GM12873 (cell line): ENCODE measurements around the gene TMEM82.

Experiments
- TF ChIP-seq, protein P1 (sequence below): IDR thresholded peaks from 2 replicates; pipeline ENCODE4 v1.5.1; 2012; ENCODE audit warnings: low read depth, mild to moderate bottlenecking, moderate library complexity, low read length, control low read depth; ENCODE audit not compliant: insufficient read depth; ENCODE audit errors: missing control alignments

TMEM82 gene

DNA sequence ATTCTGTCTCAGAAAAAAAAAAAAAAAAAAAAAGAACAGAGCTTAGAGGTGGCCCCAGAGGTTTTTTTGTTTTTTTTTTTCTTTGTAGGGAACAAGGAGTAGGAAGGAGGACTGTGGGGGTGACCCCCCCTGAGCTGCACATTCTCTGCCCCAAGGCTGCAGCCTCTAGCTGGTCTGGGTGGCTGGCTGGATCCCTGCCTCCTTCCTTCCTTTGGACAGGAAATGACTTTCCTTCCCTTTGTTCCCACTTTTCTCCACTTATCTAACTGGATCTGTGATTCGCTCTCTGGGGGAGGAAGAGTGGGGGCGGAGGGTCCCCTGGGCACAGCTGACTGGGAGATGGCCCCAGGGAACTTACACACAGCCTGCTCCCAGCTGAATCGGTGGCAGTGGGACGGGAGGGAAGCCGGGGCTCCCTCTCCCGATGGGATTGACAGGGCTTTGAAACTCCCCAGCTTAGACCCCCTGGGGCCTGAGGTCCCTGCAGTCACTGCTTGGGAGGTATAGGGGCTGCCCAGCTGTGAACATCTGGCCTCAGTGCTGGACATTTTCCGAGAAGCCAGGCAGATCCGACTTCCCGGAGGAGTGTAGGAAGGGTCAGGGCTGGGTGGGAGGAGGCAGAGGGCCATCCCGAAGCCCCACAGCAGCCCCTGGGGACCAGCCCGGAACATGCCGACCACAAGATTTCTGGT, 18.4 kb downstream of the TMEM82 start:
- TF ChIP-seq, protein P1, sequence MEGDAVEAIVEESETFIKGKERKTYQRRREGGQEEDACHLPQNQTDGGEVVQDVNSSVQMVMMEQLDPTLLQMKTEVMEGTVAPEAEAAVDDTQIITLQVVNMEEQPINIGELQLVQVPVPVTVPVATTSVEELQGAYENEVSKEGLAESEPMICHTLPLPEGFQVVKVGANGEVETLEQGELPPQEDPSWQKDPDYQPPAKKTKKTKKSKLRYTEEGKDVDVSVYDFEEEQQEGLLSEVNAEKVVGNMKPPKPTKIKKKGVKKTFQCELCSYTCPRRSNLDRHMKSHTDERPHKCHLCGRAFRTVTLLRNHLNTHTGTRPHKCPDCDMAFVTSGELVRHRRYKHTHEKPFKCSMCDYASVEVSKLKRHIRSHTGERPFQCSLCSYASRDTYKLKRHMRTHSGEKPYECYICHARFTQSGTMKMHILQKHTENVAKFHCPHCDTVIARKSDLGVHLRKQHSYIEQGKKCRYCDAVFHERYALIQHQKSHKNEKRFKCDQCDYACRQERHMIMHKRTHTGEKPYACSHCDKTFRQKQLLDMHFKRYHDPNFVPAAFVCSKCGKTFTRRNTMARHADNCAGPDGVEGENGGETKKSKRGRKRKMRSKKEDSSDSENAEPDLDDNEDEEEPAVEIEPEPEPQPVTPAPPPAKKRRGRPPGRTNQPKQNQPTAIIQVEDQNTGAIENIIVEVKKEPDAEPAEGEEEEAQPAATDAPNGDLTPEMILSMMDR, result no peak

DNA sequence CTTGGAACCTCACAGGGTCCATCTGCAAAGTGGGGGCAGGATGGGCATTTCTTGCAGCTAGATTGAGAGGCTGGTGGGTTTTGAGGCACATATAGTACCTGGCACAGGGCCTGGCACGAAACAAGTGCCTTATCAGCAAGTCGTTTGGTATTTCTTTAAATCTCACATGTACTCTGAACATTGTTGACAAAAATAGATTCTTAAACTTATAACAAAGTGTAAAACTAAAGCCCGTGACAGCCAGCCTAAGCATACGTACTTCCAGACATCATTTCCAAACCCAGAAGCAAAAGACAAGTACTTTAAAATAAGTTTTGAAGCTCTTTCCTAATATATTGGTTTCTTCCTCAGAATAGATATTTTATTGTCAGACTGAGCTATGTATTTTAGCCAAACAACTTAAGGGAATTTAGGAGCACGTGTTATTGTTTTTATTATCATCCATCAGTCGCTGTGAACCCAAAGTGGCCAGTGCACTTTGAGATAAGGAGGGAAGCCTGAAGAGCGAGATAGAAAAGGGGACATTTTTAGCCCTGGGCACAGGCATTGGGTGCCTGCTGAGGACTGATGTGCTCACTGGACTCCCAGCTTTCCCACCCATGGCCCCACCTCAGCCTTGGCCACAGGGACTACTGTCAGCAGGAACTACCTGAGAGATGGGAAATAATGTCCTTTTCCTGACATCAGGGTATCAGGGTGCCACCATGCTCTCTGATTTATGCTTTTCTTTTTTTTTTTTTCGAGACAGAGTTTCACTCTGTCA, 19.2 kb downstream of the TMEM82 start:
- TF ChIP-seq, protein P1, result no peak

DNA sequence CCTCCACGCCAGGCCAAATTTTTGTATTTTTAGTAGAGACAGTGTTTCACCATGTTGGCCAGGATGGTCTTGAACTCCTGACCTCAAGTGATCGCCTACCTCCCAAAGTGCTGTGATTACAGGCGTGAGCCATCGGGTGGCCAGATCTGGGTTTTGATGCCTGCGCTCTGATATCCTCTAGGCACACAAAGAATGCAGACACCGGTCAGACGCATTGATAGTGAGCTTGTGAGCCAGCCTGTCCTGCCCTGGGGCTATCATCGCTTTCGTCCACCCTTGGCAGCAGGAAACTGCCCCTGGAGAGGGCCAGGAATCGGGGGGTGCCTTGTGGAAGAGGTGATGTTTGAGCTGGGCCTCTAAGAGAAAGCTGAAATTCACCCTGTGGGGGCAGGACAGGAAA, 20.2 kb downstream of the TMEM82 start:
- TF ChIP-seq, protein P1, result peak; percentile 2

DNA sequence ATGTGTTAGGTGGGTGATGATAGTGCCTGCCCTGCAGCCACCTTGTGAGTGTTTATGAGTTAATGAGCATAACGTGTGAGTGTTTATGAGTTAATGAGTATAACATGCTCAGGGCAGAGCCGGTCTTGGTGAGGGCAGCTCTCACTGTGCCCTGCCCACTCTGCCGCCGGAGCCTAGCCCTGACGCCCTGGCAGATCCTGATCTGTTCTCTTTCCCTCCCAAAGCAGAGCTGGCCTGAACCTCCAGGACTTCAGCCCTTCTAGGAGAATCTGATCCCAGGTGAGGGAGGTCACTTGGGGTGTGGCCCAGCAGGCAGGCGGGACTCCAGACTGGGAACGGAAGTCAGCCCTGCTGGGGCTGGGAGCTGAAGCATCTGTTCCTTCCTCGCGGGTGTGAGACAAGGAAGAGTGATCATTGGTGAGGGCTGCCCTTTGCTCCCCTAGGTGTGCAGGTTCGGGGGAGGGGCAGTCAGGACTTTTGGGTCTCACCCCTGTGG, 22.0 kb downstream of the TMEM82 start:
- TF ChIP-seq, protein P1, result no peak

DNA sequence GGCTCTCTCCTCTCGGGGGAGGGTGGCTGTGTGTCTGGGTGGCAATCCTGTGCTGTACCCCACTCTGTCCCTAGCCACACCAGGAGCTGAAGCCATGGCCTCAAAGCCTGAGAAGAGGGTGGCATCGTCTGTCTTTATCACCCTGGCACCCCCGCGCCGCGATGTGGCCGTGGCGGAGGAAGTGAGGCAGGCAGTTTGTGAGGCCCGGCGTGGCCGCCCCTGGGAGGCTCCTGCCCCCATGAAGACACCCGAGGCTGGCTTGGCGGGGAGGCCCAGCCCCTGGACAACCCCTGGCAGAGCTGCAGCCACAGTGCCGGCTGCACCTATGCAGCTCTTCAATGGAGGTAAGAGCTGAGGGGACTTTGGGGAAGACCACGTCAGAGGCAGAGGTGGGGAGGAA, 22.6 kb downstream of the TMEM82 start:
- TF ChIP-seq, protein P1, result no peak

DNA sequence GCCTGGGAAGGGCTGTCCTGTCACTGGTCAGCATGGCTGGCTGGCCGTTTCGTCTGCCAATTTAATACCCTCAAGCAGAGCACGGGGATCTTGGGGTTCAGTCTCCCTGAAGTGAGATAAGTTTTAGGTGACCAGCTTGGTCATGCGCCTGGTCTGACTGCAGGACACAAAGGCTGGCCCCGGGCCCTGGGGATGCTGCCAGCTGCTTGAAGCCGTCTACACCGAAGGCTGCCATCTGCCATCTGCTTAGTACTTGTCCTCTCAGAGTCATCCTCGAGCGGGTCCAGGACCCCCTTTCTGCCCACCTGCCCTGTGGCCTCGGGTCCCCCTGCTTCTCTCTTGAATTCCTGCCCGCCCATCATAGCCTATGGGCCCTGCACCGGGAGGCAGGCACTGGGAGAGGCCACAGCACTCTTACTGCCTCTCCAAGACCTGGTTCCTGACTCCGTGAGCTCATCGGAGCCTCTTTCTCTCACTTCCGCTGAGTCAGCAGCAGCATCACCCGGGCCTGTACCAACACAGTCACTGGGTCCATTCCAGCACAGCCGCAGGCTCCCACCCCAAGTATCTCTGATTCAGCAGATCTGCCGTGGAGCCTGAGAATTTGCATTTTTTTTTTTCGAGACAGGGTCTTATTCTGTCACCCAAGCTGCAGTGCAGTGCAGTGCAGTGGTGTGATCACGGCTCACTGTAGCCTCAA, 23.3 kb downstream of the TMEM82 start:
- TF ChIP-seq, protein P1, result no peak

DNA sequence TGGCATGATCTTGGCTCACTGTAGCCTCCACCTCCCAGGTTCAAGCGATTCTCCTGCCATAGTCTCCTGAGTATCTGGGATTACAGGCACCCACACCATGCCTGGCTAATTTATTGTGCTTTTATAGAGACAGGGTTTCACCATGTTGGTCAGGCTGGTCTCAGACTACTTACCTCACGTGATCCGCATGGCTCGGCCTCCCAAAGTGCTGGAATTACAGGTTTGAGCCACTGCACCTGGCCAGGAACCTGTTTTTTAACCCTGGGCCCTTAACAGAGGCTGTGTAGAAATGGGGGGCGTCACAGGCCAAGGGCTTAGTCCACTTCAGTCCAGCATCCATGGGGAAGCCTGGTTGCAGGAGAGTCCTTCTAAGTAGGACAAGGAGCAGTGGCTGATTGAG, 25.6 kb downstream of the TMEM82 start:
- TF ChIP-seq, protein P1, result no peak
